GM12878 (cell line): ENCODE data around the gene IRAK2.

ENCODE experiments used
- CHD2 ChIP-seq: IDR thresholded peaks from 2 replicates; pipeline ENCODE4 v1.6.1; 2011; ENCODE audit warnings: low read depth, low read length, improper control_type of control experiment, borderline replicate concordance
- CREB1 ChIP-seq: IDR thresholded peaks from 2 replicates; pipeline ENCODE4 v1.6.1; 2012; ENCODE audit warnings: low read depth, mild to moderate bottlenecking, inconsistent platforms
- CREM ChIP-seq: IDR thresholded peaks from 2 replicates; pipeline ENCODE4 v1.6.1; 2014; ENCODE audit warnings: antibody characterized with exemption, low read depth
- ESRRA ChIP-seq: IDR thresholded peaks from 2 replicates; pipeline ENCODE4 v1.6.1; 2012; ENCODE audit warnings: mild to moderate bottlenecking, low read length, improper control_type of control experiment
- EZH2 ChIP-seq: IDR thresholded peaks from 2 replicates; pipeline ENCODE4 v1.6.1; 2012; ENCODE audit warnings: low read depth, mild to moderate bottlenecking, control low read depth, inconsistent platforms, low read length, borderline replicate concordance; ENCODE audit not compliant: control insufficient read depth
- GABPA ChIP-seq: IDR thresholded peaks from 2 replicates; pipeline ENCODE4 v1.6.1; 2014; ENCODE audit warnings: antibody characterized with exemption, low read depth, mild to moderate bottlenecking, inconsistent platforms
- RB1 ChIP-seq: fragments of 450-650 bp; formaldehyde crosslinking; IDR thresholded peaks from 2 replicates; pipeline ENCODE4 v1.6.1; 2017; ENCODE audit warnings: mild to moderate bottlenecking, borderline replicate concordance
- SIN3A ChIP-seq: IDR thresholded peaks from 2 replicates; pipeline ENCODE4 v1.6.1; 2012; ENCODE audit warnings: low read depth, low read length, improper control_type of control experiment
- ZNF207 ChIP-seq: fragments of 450-650 bp; IDR thresholded peaks from 2 replicates; pipeline ENCODE4 v1.6.1; 2014; ENCODE audit warnings: antibody characterized with exemption, mild to moderate bottlenecking, borderline replicate concordance
- ZNF217 ChIP-seq: fragments of 450-650 bp; IDR thresholded peaks from 2 replicates; pipeline ENCODE4 v1.6.1; 2017; ENCODE audit warnings: antibody characterized with exemption, mild to moderate bottlenecking
- TF ChIP-seq, protein P1 (sequence below), 3 experiments: IDR thresholded peaks in 2 of 3; conservative IDR thresholded peaks in 1 of 3; 2 replicates each; pipeline ENCODE4 v1.5.1; 2011; ENCODE audit warnings: low read depth in 3 of 3, low read length in 3 of 3, mild to moderate bottlenecking in 3 of 3, control low read depth in 2 of 3, moderate library complexity in 2 of 3, inconsistent platforms in 1 of 3, mixed read lengths in 1 of 3; ENCODE audit not compliant: control insufficient read depth in 2 of 3, insufficient read depth in 1 of 3; ENCODE audit errors: extremely low read depth in 1 of 3
- TF ChIP-seq, protein P2 (sequence below): IDR thresholded peaks from 2 replicates; pipeline ENCODE4 v1.6.1; 2012; ENCODE audit warnings: low read depth, low read length, improper control_type of control experiment
- TF ChIP-seq, protein P3 (sequence below): IDR thresholded peaks from 2 replicates; pipeline ENCODE4 v1.6.1; 2011; ENCODE audit warnings: low read depth, low read length, improper control_type of control experiment, borderline replicate concordance

DNA sequence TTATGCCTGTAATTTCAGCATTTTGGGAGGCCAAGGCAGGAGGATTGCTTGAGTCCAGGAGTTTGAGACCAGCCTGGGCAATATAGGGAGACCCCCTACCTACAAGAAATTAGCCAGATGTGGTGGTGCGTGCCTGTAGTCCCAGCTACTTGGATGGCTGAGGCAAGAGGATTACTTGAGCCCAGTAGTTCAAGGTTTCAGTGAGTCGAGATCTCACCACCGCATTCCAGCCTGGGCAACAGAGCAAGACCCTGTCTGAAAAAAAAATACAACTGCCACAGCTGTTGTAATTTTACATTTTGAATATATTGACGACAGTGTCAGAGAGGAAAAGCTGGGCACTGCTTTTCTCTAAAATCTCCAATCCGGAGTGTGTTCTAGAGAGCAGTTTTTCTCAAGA, 104.7 kb downstream of the IRAK2 start:
- TF ChIP-seq EZH2 (no peak), CHD2 (no peak), RB1 (no peak), CREB1 (no peak), GABPA (no peak), ZNF217 (no peak), ESRRA (no peak), ZNF207 (no peak), SIN3A (no peak), CREM (no peak)
- TF ChIP-seq, protein P1, sequence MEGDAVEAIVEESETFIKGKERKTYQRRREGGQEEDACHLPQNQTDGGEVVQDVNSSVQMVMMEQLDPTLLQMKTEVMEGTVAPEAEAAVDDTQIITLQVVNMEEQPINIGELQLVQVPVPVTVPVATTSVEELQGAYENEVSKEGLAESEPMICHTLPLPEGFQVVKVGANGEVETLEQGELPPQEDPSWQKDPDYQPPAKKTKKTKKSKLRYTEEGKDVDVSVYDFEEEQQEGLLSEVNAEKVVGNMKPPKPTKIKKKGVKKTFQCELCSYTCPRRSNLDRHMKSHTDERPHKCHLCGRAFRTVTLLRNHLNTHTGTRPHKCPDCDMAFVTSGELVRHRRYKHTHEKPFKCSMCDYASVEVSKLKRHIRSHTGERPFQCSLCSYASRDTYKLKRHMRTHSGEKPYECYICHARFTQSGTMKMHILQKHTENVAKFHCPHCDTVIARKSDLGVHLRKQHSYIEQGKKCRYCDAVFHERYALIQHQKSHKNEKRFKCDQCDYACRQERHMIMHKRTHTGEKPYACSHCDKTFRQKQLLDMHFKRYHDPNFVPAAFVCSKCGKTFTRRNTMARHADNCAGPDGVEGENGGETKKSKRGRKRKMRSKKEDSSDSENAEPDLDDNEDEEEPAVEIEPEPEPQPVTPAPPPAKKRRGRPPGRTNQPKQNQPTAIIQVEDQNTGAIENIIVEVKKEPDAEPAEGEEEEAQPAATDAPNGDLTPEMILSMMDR (IDR thresholded peaks at IDR 0.05 in 2 of 3, conservative IDR thresholded peaks at IDR 0.05 in 1 of 3; ENCODE audit: control insufficient read depth in 2 of 3, extremely low read depth in 1 of 3, insufficient read depth in 1 of 3, low read depth in 3 of 3, low read length in 3 of 3): no peak
- TF ChIP-seq, protein P2, sequence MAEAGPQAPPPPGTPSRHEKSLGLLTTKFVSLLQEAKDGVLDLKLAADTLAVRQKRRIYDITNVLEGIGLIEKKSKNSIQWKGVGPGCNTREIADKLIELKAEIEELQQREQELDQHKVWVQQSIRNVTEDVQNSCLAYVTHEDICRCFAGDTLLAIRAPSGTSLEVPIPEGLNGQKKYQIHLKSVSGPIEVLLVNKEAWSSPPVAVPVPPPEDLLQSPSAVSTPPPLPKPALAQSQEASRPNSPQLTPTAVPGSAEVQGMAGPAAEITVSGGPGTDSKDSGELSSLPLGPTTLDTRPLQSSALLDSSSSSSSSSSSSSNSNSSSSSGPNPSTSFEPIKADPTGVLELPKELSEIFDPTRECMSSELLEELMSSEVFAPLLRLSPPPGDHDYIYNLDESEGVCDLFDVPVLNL: no peak
- TF ChIP-seq, protein P3, sequence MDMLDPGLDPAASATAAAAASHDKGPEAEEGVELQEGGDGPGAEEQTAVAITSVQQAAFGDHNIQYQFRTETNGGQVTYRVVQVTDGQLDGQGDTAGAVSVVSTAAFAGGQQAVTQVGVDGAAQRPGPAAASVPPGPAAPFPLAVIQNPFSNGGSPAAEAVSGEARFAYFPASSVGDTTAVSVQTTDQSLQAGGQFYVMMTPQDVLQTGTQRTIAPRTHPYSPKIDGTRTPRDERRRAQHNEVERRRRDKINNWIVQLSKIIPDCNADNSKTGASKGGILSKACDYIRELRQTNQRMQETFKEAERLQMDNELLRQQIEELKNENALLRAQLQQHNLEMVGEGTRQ: no peak
